ENCODE results near the gene CLIP3. TPM values are rescaled to one million over a fixed set of nuclear protein-coding genes. Genes with fewer than 3 reads are reported as not detected.

The CLIP3 gene
- total and polyA plus RNA-seq, 2 experiments from 2014 or later = 15.1 to 19.1 TPM

GRCh38 chr19:35966771-35967170 lies 65.9 kb downstream of the CLIP3 start (continued):
- no peak for TF ChIP-seq ZNF462 (CRISPR knock-in tag; IDR thresholded peaks at IDR 0.05)

Other genes starting within 250 kb of the CLIP3 start
- not detected in 2 replicates for gene PRODH2, start 220.0 kb downstream of the CLIP3 start, total RNA-seq (2014; rRNA removed; shearing (Covaris generic))
- gene PRODH2, start 220.0 kb downstream of the CLIP3 start, polyA plus RNA-seq (2016; fragmentation: Nextera tagmentation; extraction: Ambion mirVana) = not detected in 2 replicates
- gene NPHS1, start 180.4 kb downstream of the CLIP3 start, total RNA-seq (2014; rRNA removed; shearing (Covaris generic)) = 0.58 and 1.0 TPM in 2 replicates
- gene NPHS1, start 180.4 kb downstream of the CLIP3 start, polyA plus RNA-seq (2016; fragmentation: Nextera tagmentation; extraction: Ambion mirVana) = 0.47 and 1.3 TPM in 2 replicates
- 9.9 and 13.1 TPM in 2 replicates for gene KIRREL2, start 176.0 kb downstream of the CLIP3 start, total RNA-seq (2014; rRNA removed; shearing (Covaris generic))
- 3.6 and 3.8 TPM in 2 replicates for gene KIRREL2, start 176.0 kb downstream of the CLIP3 start, polyA plus RNA-seq (2016; fragmentation: Nextera tagmentation; extraction: Ambion mirVana)
- gene APLP1, start 164.3 kb downstream of the CLIP3 start, total RNA-seq (2014; rRNA removed; shearing (Covaris generic)) = 28.2 and 30.2 TPM in 2 replicates
- 36.0 and 39.0 TPM in 2 replicates for gene APLP1, start 164.3 kb downstream of the CLIP3 start, polyA plus RNA-seq (2016; fragmentation: Nextera tagmentation; extraction: Ambion mirVana)
- gene NFKBID, start 132.3 kb downstream of the CLIP3 start, total RNA-seq (2014; rRNA removed; shearing (Covaris generic)) = 8.7 and 15.7 TPM in 2 replicates
- 10.5 and 12.1 TPM in 2 replicates for gene NFKBID, start 132.3 kb downstream of the CLIP3 start, polyA plus RNA-seq (2016; fragmentation: Nextera tagmentation; extraction: Ambion mirVana)
- gene HCST, start 130.3 kb downstream of the CLIP3 start, total RNA-seq (2014; rRNA removed; shearing (Covaris generic)) = not detected in 2 replicates
- gene HCST, start 130.3 kb downstream of the CLIP3 start, polyA plus RNA-seq (2016; fragmentation: Nextera tagmentation; extraction: Ambion mirVana) = 2.1 and 6.7 TPM in 2 replicates
- gene TYROBP, start 124.6 kb downstream of the CLIP3 start, total RNA-seq (2014; rRNA removed; shearing (Covaris generic)) = not detected in 2 replicates
- gene TYROBP, start 124.6 kb downstream of the CLIP3 start, polyA plus RNA-seq (2016; fragmentation: Nextera tagmentation; extraction: Ambion mirVana) = 0.99 TPM in 1 of 2 replicates, not detected in the other
- 15.1 and 18.2 TPM in 2 replicates for gene LRFN3, start 96.5 kb downstream of the CLIP3 start, total RNA-seq (2014; rRNA removed; shearing (Covaris generic))
- 5.8 and 6.0 TPM in 2 replicates for gene LRFN3, start 96.5 kb downstream of the CLIP3 start, polyA plus RNA-seq (2016; fragmentation: Nextera tagmentation; extraction: Ambion mirVana)
- gene SDHAF1, start 37.7 kb downstream of the CLIP3 start, total RNA-seq (2014; rRNA removed; shearing (Covaris generic)) = 45.8 and 55.9 TPM in 2 replicates
- gene SDHAF1, start 37.7 kb downstream of the CLIP3 start, polyA plus RNA-seq (2016; fragmentation: Nextera tagmentation; extraction: Ambion mirVana) = 19.9 TPM in 2 replicates
- 24.1 and 26.1 TPM in 2 replicates for gene SYNE4, start 24.1 kb downstream of the CLIP3 start, total RNA-seq (2014; rRNA removed; shearing (Covaris generic))
- 47.3 and 49.8 TPM in 2 replicates for gene SYNE4, start 24.1 kb downstream of the CLIP3 start, polyA plus RNA-seq (2016; fragmentation: Nextera tagmentation; extraction: Ambion mirVana)
- 28.5 and 33.6 TPM in 2 replicates for gene ALKBH6, start 18.7 kb downstream of the CLIP3 start, total RNA-seq (2014; rRNA removed; shearing (Covaris generic))
- gene ALKBH6, start 18.7 kb downstream of the CLIP3 start, polyA plus RNA-seq (2016; fragmentation: Nextera tagmentation; extraction: Ambion mirVana) = 51.4 and 54.6 TPM in 2 replicates
- 10.3 and 12.7 TPM in 2 replicates for gene THAP8, start 21.4 kb upstream of the CLIP3 start, total RNA-seq (2014; rRNA removed; shearing (Covaris generic))
- 12.2 and 13.7 TPM in 2 replicates for gene THAP8, start 21.4 kb upstream of the CLIP3 start, polyA plus RNA-seq (2016; fragmentation: Nextera tagmentation; extraction: Ambion mirVana)
- 41.0 and 45.4 TPM in 2 replicates for gene WDR62, start 22.0 kb upstream of the CLIP3 start, total RNA-seq (2014; rRNA removed; shearing (Covaris generic))
- gene WDR62, start 22.0 kb upstream of the CLIP3 start, polyA plus RNA-seq (2016; fragmentation: Nextera tagmentation; extraction: Ambion mirVana) = 13.3 and 14.1 TPM in 2 replicates
- gene OVOL3, start 78.3 kb upstream of the CLIP3 start, total RNA-seq (2014; rRNA removed; shearing (Covaris generic)) = not detected in 2 replicates
- gene OVOL3, start 78.3 kb upstream of the CLIP3 start, polyA plus RNA-seq (2016; fragmentation: Nextera tagmentation; extraction: Ambion mirVana) = not detected in 2 replicates
- 94.0 and 110 TPM in 2 replicates for gene POLR2I, start 82.0 kb upstream of the CLIP3 start, total RNA-seq (2014; rRNA removed; shearing (Covaris generic))
- gene POLR2I, start 82.0 kb upstream of the CLIP3 start, polyA plus RNA-seq (2016; fragmentation: Nextera tagmentation; extraction: Ambion mirVana) = 413 and 427 TPM in 2 replicates
- gene TBCB, start 82.6 kb upstream of the CLIP3 start, total RNA-seq (2014; rRNA removed; shearing (Covaris generic)) = 254 and 275 TPM in 2 replicates
- gene TBCB, start 82.6 kb upstream of the CLIP3 start, polyA plus RNA-seq (2016; fragmentation: Nextera tagmentation; extraction: Ambion mirVana) = 277 and 290 TPM in 2 replicates
- 112 and 123 TPM in 2 replicates for gene CAPNS1, start 107.2 kb upstream of the CLIP3 start, total RNA-seq (2014; rRNA removed; shearing (Covaris generic))
- 227 and 230 TPM in 2 replicates for gene CAPNS1, start 107.2 kb upstream of the CLIP3 start, polyA plus RNA-seq (2016; fragmentation: Nextera tagmentation; extraction: Ambion mirVana)
- gene COX7A1, start 119.6 kb upstream of the CLIP3 start, total RNA-seq (2014; rRNA removed; shearing (Covaris generic)) = 0.52 TPM in 1 of 2 replicates, not detected in the other
- gene COX7A1, start 119.6 kb upstream of the CLIP3 start, polyA plus RNA-seq (2016; fragmentation: Nextera tagmentation; extraction: Ambion mirVana) = 5.5 and 6.3 TPM in 2 replicates
- 2.4 TPM in 2 replicates for gene ZNF565, start 181.8 kb upstream of the CLIP3 start, total RNA-seq (2014; rRNA removed; shearing (Covaris generic))
- 1.9 and 3.2 TPM in 2 replicates for gene ZNF565, start 181.8 kb upstream of the CLIP3 start, polyA plus RNA-seq (2016; fragmentation: Nextera tagmentation; extraction: Ambion mirVana)
- 227 and 249 TPM in 2 replicates for gene ZNF146, start 182.2 kb upstream of the CLIP3 start, total RNA-seq (2014; rRNA removed; shearing (Covaris generic))
- gene ZNF146, start 182.2 kb upstream of the CLIP3 start, polyA plus RNA-seq (2016; fragmentation: Nextera tagmentation; extraction: Ambion mirVana) = 111 and 143 TPM in 2 replicates